ENCODE results near the gene GGPS1.

DNA sequence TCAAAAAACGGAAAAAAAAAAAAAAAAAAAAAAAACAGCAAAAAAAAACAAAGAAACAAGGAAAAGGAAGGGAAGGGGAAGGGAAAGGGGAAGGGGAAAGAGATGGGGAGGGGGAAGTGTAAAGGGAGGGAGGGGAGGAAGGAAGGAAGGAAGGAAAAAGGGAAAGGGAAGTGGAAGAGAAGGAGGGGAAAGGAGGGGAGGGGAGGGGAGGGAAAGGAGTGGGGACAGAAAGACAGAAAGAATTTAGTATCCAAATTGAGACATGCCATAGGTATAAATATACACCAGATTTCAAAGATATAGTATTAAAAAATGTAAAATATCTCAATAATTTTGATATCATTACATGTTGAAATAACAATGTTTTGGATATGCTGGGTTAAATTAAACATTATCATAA is 26.2 kb upstream of the GGPS1 start:
- TF ChIP-seq, protein P1, sequence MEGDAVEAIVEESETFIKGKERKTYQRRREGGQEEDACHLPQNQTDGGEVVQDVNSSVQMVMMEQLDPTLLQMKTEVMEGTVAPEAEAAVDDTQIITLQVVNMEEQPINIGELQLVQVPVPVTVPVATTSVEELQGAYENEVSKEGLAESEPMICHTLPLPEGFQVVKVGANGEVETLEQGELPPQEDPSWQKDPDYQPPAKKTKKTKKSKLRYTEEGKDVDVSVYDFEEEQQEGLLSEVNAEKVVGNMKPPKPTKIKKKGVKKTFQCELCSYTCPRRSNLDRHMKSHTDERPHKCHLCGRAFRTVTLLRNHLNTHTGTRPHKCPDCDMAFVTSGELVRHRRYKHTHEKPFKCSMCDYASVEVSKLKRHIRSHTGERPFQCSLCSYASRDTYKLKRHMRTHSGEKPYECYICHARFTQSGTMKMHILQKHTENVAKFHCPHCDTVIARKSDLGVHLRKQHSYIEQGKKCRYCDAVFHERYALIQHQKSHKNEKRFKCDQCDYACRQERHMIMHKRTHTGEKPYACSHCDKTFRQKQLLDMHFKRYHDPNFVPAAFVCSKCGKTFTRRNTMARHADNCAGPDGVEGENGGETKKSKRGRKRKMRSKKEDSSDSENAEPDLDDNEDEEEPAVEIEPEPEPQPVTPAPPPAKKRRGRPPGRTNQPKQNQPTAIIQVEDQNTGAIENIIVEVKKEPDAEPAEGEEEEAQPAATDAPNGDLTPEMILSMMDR (IDR thresholded peaks at IDR 0.05): no peak
- TF ChIP-seq EZH2 (IDR thresholded peaks at IDR 0.05): no peak
- TF ChIP-seq EZH2phosphoT487 (IDR thresholded peaks at IDR 0.05): no peak
